HG02798 (cell line): Measurements from ENCODE around the gene ZNF701.
A peak's percentile ranks its signal among the peaks of the same experiment; 100 is the strongest.
"Not testable (repeated sequence)": the region's sequence is repeated elsewhere in the genome, so short reads cannot be mapped to it uniquely, and the experiment has no call there.

Source experiments
- ATAC-seq: cut with Tn5 transposase; IDR thresholded peaks from one replicate; pipeline ENCODE4 v1.9.1; 2021; ENCODE audit warnings: mild to moderate bottlenecking; ENCODE audit not compliant: unreplicated experiment, poor library complexity

ZNF701 gene

GRCh38 chr19:52570000-52570861 lies at the start of gene ZNF701:
TSS of gene ZNF701 (plus strand) at chr19:52570287. CDS start at chr19:52574148, 3,861 bp downstream.
- ATAC-seq, result peak; percentile 98

- no peak for ATAC-seq
Measured at GRCh38 chr19:52522551-52522950, 47.5 kb upstream of the ZNF701 start.

GRCh38 chr19:52524086-52524485 lies 46.0 kb upstream of the ZNF701 start:
- no peak for ATAC-seq

GRCh38 chr19:52527134-52527955 lies 42.7 kb upstream of the ZNF701 start, which contains the start of gene ZNF808:
TSS of gene ZNF808 (plus strand) at chr19:52527668. CDS start at chr19:52543285, 15,617 bp downstream.
- peak; percentile 90 for ATAC-seq

- ATAC-seq, result peak; percentile 9
Measured at GRCh38 chr19:52527956-52528351, 42.1 kb upstream of the ZNF701 start.

- ATAC-seq, result no peak
Measured at GRCh38 chr19:52532480-52532879, 37.6 kb upstream of the ZNF701 start.

- no peak for ATAC-seq
Measured at GRCh38 chr19:52533901-52534300, 36.2 kb upstream of the ZNF701 start.

- peak; percentile 11 for ATAC-seq
Measured at GRCh38 chr19:52535385-52535770, 34.7 kb upstream of the ZNF701 start.

- ATAC-seq, result peak; percentile 89
Measured at GRCh38 chr19:52535771-52536447, 34.2 kb upstream of the ZNF701 start.

- peak; percentile 25 for ATAC-seq
Measured at GRCh38 chr19:52536448-52536800, 33.7 kb upstream of the ZNF701 start.

GRCh38 chr19:52538815-52539214 lies 31.3 kb upstream of the ZNF701 start:
- ATAC-seq, result not testable (repeated sequence)

GRCh38 chr19:52541176-52541575 lies 28.9 kb upstream of the ZNF701 start:
- not testable (repeated sequence) for ATAC-seq

GRCh38 chr19:52541608-52542007 lies 28.5 kb upstream of the ZNF701 start:
- no peak for ATAC-seq

GRCh38 chr19:52542541-52542940 lies 27.5 kb upstream of the ZNF701 start:
- ATAC-seq, result not testable (repeated sequence)

- ATAC-seq, result no peak
Measured at GRCh38 chr19:52542984-52543664, 27.0 kb upstream of the ZNF701 start.

- ATAC-seq, result no peak
Measured at GRCh38 chr19:52554216-52554971, 15.7 kb upstream of the ZNF701 start.

- ATAC-seq, result no peak
Measured at GRCh38 chr19:52557231-52557995, 12.7 kb upstream of the ZNF701 start.

- not testable (repeated sequence) for ATAC-seq
Measured at GRCh38 chr19:52558732-52559445, 11.2 kb upstream of the ZNF701 start.
